Right lobe of liver (tissue), 6 donors: ENCODE results near the gene CD274. TPM values are rescaled to one million over a fixed set of nuclear protein-coding genes. Genes with fewer than 3 reads are reported as not detected.
"Not testable (repeated sequence)": the region's sequence is repeated elsewhere in the genome, so short reads cannot be mapped to it uniquely, and the experiment has no call there.

Experiments
- ATAC-seq, 4 donors: fragments of 200-7000 bp; cut with Tn5 transposase; one replicate each; pipeline ENCODE4 v1.9.1; 2020; ENCODE audit warnings: mild to moderate bottlenecking in 4 of 4, moderate library complexity in 4 of 4
- DNase-seq, 3 donors: peaks; one replicate each; pipeline ENCODE4 v3.0.0-alpha.2; 2020
- H3K27ac ChIP-seq, 3 donors: fragments of 200-600 bp; one replicate each; pipeline ENCODE4 v1.8.0; 2022
- H3K27me3 ChIP-seq, 2 donors: fragments of 200-600 bp; one replicate each; pipeline ENCODE4 v1.8.0; 2022
- H3K36me3 ChIP-seq, 4 donors: fragments of 200-600 bp; sonication (generic) in 1 of 4; one replicate each; pipeline versions ENCODE4 v1.5.1 to v1.8.0; 2017 to 2022; ENCODE audit warnings: control low read depth in 1 of 4
- H3K4me1 ChIP-seq, 4 donors: fragments of 200-600 bp; sonication (generic) in 1 of 4; one replicate each; pipeline versions ENCODE4 v1.5.1 to v1.8.0; 2017 to 2022; ENCODE audit warnings: control low read depth in 1 of 4
- H3K4me3 ChIP-seq, 3 donors: fragments of 200-600 bp; one replicate each; pipeline ENCODE4 v1.8.0; 2022
- H3K9me3 ChIP-seq, 4 donors: fragments of 200-600 bp; sonication (generic) in 1 of 4; one replicate each; pipeline versions ENCODE4 v1.5.1 to v1.8.0; 2017 to 2022; ENCODE audit warnings: control low read depth in 1 of 4
- CTCF ChIP-seq, 4 donors: fragments of 200-600 bp in 3 of 4; fragments of 450-650 bp in 1 of 4; IDR thresholded peaks; one replicate each; pipeline versions ENCODE4 v1.5.1 to v1.8.0; 2016 to 2022; ENCODE audit warnings: antibody characterized with exemption in 4 of 4, mild to moderate bottlenecking in 2 of 4
- POLR2A ChIP-seq: fragments of 450-650 bp; IDR thresholded peaks from one replicate; pipeline ENCODE4 v1.6.1; 2017; ENCODE audit warnings: antibody characterized with exemption, mild to moderate bottlenecking
- WGBS: methylation state at CpG from one replicate; pipeline ENCODE4 v1.1.6; 2018; ENCODE audit warnings: low coverage, low lambda C conversion rate; ENCODE audit not compliant: insufficient coverage; ENCODE audit errors: missing lambda C conversion rate; 5-methylcytosine and 5-hydroxymethylcytosine counted together
- intact Hi-C, 2 donors: fragments of 100-400 bp; cut with DNase I; formaldehyde crosslinking; loops; one replicate each; pipeline versions ENCODE4 v1.11.2 to v1.14.1; 2022
- total RNA-seq, 6 experiments: library from RNA; depleted of rRNA in 2 of 6; stranded (reverse); fragments of >200 nt in 2 of 6; fragmentation: NEBNext Ultra II Directional in 3 of 6; extraction: Animal tissue kit (Norgen Biotek cat#: 25700) in 3 of 6; gene quantifications; one replicate each; pipeline versions ENCODE4 v1.1.0 to v1.2.4, GENCODE V29; 2016 to 2023
- donor health status: DM: no; HTN: yes; CAD: no.
- donor health status: DM: no; HTN: no; CAD: no.
- donor health status: DM: no; HTN: no; CAD: no.
- donor health status: DM: no; HTN: yes; CAD: no.
- donor health status: DM: no; HTN: yes; CAD: no.

Gene CD274
- total RNA-seq, 6 experiments from 2014 or later, result 0.87 to 3.7 (median 1.5) TPM

- no peak overlapping the region for H3K27ac ChIP-seq
- no peak for DNase-seq
Observed at GRCh38 chr9:5492965-5493678, 42.8 kb downstream of the CD274 start.

GRCh38 chr9:5493679-5494511 lies 43.6 kb downstream of the CD274 start:
- H3K27me3 ChIP-seq, result no peaks in the 10 kb centered on the region

More at GRCh38 chr9:5492965-5493678, 42.8 kb downstream of the CD274 start:
- TF ChIP-seq CTCF (IDR thresholded peaks at IDR 0.05) (no peak), POLR2A (no peak)
- H3K36me3 ChIP-seq, result no peaks in the 10 kb centered on the region
- H3K4me1 ChIP-seq, result no peaks in the 10 kb centered on the region
- ATAC-seq, result peak in 1 of 4 donors; percentile 29
- no peak overlapping the region for H3K4me3 ChIP-seq
- no peaks in the 10 kb centered on the region for H3K27me3 ChIP-seq
- H3K9me3 ChIP-seq, result no peaks in the 10 kb centered on the region
- intact Hi-C loops, result no loop called here
- 62% methylated on average over 1 of the region's 1 CpG for WGBS

GRCh38 chr9:5494765-5495164 lies 44.4 kb downstream of the CD274 start:
- H3K27ac ChIP-seq, H3K4me3 ChIP-seq, ATAC-seq, intact Hi-C loops, H3K27me3 ChIP-seq, H3K36me3 ChIP-seq, H3K4me1 ChIP-seq, DNase-seq, H3K9me3 ChIP-seq: not testable (repeated sequence)
- WGBS, result 63% methylated on average over 3 of the region's 3 CpGs

More at GRCh38 chr9:5493679-5494511, 43.6 kb downstream of the CD274 start:
- no peak for TF ChIP-seq CTCF (IDR thresholded peaks at IDR 0.05)
- TF ChIP-seq POLR2A, result no peak
- Histone ChIP-seq H3K4me1 (no peaks in the 10 kb centered on the region), H3K27ac (peak overlapping the region in 2 of 3 donors; percentile 43 to 46), H3K36me3 (no peaks in the 10 kb centered on the region), H3K9me3 (no peaks in the 10 kb centered on the region), H3K4me3 (no peak overlapping the region)
- intact Hi-C loops, result no loop called here
- DNase-seq (peak in 2 of 3 donors; percentile 26 to 60), ATAC-seq (peak; percentile 74 to 85 (median 82))
- WGBS, result 42% methylated on average over 8 of the region's 8 CpGs

- H3K36me3 ChIP-seq, result no peaks in the 10 kb centered on the region
- no peaks in the 10 kb centered on the region for H3K27me3 ChIP-seq
- TF ChIP-seq CTCF (IDR thresholded peaks at IDR 0.05) (no peak), POLR2A (no peak)
- H3K4me3 ChIP-seq, result no peak overlapping the region
- no peaks in the 10 kb centered on the region for H3K4me1 ChIP-seq
- intact Hi-C loops, result no loop called here
- H3K27ac ChIP-seq, result no peak overlapping the region
- ATAC-seq, result no peak
- no peaks in the 10 kb centered on the region for H3K9me3 ChIP-seq
- 91% methylated on average over 1 of the region's 1 CpG for WGBS
- no peak for DNase-seq
Observed at GRCh38 chr9:5499157-5499556, 48.8 kb downstream of the CD274 start.
